GM13976 (cell line): ENCODE results near the gene PLEKHA7.

Experiments used
- DNase-seq: peaks from one replicate; pipeline ENCODE4 v3.0.0; 2012; ENCODE audit warnings: low spot score
- in situ Hi-C: fragments of 300-500 bp; cut with MboI; formaldehyde crosslinking; loops from one replicate; pipeline ENCODE4 v1.12.0; 2022; ENCODE audit warnings: low sequenced_read_pairs, mixed read lengths, inconsistent platforms; ENCODE audit not compliant: unreplicated experiment
- TF ChIP-seq, protein P1 (sequence below): IDR thresholded peaks from 2 replicates; pipeline ENCODE4 v1.5.1; 2012; ENCODE audit warnings: borderline replicate concordance, mild to moderate bottlenecking; ENCODE audit not compliant: insufficient read depth; ENCODE audit errors: extremely low read depth, missing control alignments, control extremely low read depth

The PLEKHA7 gene

DNA sequence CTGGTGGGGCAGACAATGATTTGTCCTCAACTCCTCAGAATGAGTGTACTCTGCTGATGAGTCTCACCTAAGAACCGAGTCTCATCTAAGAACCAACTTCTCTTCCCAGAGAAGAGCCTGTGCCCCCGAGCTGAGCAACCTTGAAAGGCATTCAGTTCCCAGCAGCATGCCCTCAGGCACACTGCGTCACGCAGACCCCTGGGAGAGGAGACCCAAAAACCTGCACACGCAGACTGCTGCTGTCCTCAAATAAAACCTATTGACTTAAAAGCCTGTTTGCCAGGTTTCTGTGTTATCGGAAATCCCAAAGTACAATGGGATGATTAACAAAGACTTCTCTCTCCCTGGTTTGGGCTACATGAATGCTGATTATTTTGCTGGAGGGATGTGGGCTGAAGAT is 154.6 kb downstream of the PLEKHA7 start:
- DNase-seq = no peak
- TF ChIP-seq, protein P1, sequence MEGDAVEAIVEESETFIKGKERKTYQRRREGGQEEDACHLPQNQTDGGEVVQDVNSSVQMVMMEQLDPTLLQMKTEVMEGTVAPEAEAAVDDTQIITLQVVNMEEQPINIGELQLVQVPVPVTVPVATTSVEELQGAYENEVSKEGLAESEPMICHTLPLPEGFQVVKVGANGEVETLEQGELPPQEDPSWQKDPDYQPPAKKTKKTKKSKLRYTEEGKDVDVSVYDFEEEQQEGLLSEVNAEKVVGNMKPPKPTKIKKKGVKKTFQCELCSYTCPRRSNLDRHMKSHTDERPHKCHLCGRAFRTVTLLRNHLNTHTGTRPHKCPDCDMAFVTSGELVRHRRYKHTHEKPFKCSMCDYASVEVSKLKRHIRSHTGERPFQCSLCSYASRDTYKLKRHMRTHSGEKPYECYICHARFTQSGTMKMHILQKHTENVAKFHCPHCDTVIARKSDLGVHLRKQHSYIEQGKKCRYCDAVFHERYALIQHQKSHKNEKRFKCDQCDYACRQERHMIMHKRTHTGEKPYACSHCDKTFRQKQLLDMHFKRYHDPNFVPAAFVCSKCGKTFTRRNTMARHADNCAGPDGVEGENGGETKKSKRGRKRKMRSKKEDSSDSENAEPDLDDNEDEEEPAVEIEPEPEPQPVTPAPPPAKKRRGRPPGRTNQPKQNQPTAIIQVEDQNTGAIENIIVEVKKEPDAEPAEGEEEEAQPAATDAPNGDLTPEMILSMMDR = no peak
- in situ Hi-C loops = no loop called here

DNA sequence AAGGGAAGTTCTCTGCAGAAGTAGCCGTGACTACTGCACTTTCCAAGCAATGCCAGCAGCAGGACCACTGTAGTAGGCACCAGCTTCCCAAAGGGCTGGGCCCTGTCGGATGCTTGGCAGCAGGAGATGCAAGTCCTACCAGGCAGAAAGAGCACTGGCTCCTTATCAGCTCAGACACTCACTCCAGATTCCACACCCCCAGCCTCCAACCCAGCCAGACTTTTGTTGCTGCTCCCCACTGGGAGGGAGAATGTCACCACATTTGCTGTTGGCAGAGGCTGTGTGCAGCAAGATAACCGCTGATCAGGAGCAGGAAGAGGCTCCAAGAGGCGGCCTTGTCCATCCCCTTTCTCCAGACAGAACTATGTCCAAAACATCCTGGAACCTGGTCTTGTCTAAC is 157.0 kb downstream of the PLEKHA7 start:
- DNase-seq = no peak
- in situ Hi-C loops = no loop called here
- TF ChIP-seq, protein P1 = no peak

DNA sequence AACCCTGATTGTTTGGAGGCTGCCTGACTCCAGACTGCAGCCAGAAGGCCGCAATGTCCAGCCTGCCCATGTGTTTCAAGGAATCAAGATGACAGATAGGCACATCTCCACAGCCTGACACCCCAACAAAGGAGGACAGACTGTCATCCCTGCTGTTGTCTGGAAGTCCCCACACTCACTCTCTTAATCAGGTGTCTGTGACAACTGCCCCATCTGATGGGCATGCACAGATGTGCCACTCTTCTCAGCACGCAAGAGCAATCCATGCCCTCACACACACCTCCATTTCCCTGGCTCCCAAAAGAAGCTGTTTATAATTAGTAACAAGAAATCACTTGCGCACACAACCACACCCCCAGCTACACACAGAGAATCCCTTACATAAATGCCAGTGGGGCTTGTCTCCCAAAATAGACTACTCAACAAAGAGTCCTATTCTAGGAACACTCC is 158.2 kb downstream of the PLEKHA7 start:
- TF ChIP-seq, protein P1 = no peak
- no peak for DNase-seq
- in situ Hi-C loops = no loop called here

DNA sequence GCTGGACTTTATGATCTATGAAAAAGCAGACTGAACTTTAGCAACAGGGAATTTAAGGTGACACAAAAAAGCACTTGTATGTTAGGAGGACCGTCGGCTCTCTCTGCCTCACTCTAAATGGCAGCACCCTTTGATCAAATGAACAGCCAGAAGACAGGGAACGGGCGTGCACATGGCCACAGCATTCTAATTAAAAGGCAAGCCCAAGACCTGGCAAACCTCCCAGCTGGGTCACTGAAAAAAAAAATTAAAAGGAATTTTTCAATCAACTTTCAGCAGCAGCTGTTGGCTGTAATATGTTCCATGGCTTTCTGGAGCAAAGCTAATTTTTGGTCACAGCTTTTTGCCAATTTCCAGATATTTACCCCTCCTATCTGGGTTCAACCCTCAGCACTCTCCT is 159.2 kb downstream of the PLEKHA7 start:
- TF ChIP-seq, protein P1 = no peak
- in situ Hi-C loops = no loop called here
- no peak for DNase-seq

DNA sequence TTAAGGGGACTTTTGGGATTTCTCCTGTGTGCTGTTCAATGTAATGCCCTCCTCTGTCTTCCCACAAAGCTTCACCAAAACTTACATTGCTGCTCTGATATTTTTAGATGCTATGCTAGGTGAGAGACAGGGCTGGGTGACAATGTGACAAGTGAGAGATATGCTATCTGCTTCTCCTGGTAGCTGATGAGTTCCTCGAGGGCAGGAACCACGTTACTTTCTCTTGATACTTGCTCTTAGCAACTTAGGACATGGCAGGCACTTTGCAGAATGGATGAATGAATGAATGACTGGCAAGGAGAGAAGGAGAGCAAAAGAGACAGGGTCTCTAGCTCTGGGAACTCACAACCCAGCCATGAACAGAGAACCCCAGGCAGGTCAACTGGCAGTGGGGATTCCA is 160.4 kb downstream of the PLEKHA7 start:
- in situ Hi-C loops = no loop called here
- TF ChIP-seq, protein P1 = no peak
- DNase-seq = no peak

DNA sequence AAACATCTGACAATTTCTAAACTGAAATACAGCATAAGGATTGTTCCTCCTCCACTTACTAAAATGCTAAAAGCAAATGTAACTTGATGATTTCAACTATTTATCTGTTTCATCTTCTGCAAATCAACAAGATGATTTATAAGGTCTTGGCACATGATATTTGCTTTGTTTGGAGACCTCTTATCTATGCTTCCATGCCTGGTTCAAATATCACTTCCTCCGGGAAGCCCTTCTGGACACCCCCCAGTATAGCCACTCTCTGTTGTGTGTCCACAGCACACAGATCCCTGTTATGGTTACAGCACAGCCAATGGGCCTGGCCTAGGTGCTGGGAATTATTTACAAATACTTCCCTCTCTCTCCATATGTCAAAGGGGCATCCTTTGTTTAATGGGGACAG is 160.9 kb downstream of the PLEKHA7 start:
- TF ChIP-seq, protein P1 = no peak
- in situ Hi-C loops = no loop called here
- DNase-seq = no peak

DNA sequence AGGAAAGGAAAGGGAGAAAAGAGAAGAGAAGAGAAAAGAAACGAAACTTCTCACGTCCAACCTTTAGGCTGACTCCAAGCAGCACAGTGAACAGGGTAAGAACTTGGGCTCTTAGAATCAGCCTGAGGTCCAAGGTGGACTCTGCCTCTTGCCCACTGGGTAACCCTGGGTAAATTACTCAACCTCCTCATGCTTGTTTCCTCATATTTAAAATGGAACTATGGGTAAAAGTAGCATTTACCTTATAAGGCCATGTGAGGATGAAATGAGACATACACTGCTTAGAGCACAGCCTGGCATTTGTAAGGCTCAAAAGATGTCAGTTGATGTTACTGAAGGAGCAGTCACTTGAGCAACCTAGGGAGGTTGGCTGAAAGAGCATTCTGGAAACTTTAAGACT is 167.9 kb downstream of the PLEKHA7 start:
- in situ Hi-C loops = no loop called here
- DNase-seq = no peak
- TF ChIP-seq, protein P1 = no peak
